Stimulated activated CD4-positive, alpha-beta T cell treated with anti-CD3 and anti-CD28 coated beads, Interleukin-12 subunit alpha, Interleukin-12 subunit beta, amount 100 ng/mL, for 4 hours (primary cell): ENCODE results near the gene MGP.

Source experiments
- DNase-seq: peaks from one replicate; pipeline ENCODE4 v3.0.0-alpha.2; 2020

MGP gene

GRCh38 chr12:14854586-14855183 lies 31.0 kb downstream of the MGP start:
- no peak for DNase-seq

- no peak for DNase-seq
Observed at GRCh38 chr12:14853961-14854360, 31.7 kb downstream of the MGP start.

GRCh38 chr12:14852880-14853279 lies 32.8 kb downstream of the MGP start:
- DNase-seq = no peak

GRCh38 chr12:14850929-14851663 lies 34.6 kb downstream of the MGP start:
- DNase-seq = no peak

- DNase-seq = no peak
Observed at GRCh38 chr12:14849661-14850060, 36.0 kb downstream of the MGP start.

- no peak for DNase-seq
Observed at GRCh38 chr12:14846876-14847580, 38.6 kb downstream of the MGP start.

- DNase-seq = no peak
Observed at GRCh38 chr12:14846042-14846587, 39.5 kb downstream of the MGP start.

- DNase-seq = peak; percentile 11
Observed at GRCh38 chr12:14845350-14845750, 40.3 kb downstream of the MGP start.

- no peak for DNase-seq
Observed at GRCh38 chr12:14844401-14844800, 41.3 kb downstream of the MGP start.

GRCh38 chr12:14843425-14843887 lies 42.2 kb downstream of the MGP start, which contains the start of gene ART4:
ART4 (minus strand) TSS chr12:14843526; CDS start chr12:14843113, 413 bp downstream.
- DNase-seq = no peak

GRCh38 chr12:14842315-14842714 lies 43.3 kb downstream of the MGP start:
- DNase-seq = no peak

- no peak for DNase-seq
Observed at GRCh38 chr12:14841761-14842160, 43.9 kb downstream of the MGP start.

GRCh38 chr12:14840616-14841015 lies 45.0 kb downstream of the MGP start:
- no peak for DNase-seq

- no peak for DNase-seq
Observed at GRCh38 chr12:14839262-14839661, 46.4 kb downstream of the MGP start.

GRCh38 chr12:14836336-14837210 lies 49.1 kb downstream of the MGP start:
- no peak for DNase-seq

- no peak for DNase-seq
Observed at GRCh38 chr12:14834509-14834908, 51.1 kb downstream of the MGP start.

GRCh38 chr12:14833952-14834351 lies 51.7 kb downstream of the MGP start:
- DNase-seq = no peak

- no peak for DNase-seq
Observed at GRCh38 chr12:14833336-14833735, 52.3 kb downstream of the MGP start.
